AG09309 (cell line): ENCODE measurements around the gene KCTD10.

Source experiments
- DNase-seq: peaks from one replicate; pipeline ENCODE4 v3.0.0-alpha.2; 2010; ENCODE audit warnings: low read depth
- H3K4me3 ChIP-seq: 2 replicates; pipeline ENCODE4 v1.5.1; 2011; ENCODE audit warnings: mild to moderate bottlenecking, low read depth, low read length, moderate library complexity; ENCODE audit not compliant: control insufficient read depth
- CTCF ChIP-seq: IDR thresholded peaks from 2 replicates; pipeline ENCODE4 v1.5.1; 2011; ENCODE audit warnings: mild to moderate bottlenecking, low read depth, low read length, inconsistent platforms; ENCODE audit not compliant: insufficient read depth, control insufficient read depth; ENCODE audit errors: missing control alignments

KCTD10 gene

GRCh38 chr12:109467978-109468676 lies 9.0 kb downstream of the KCTD10 start:
- no peak for TF ChIP-seq CTCF
- no peak overlapping the region for H3K4me3 ChIP-seq
- DNase-seq: no peak

GRCh38 chr12:109466821-109467220 lies 10.3 kb downstream of the KCTD10 start:
- no peak overlapping the region for H3K4me3 ChIP-seq
- no peak for TF ChIP-seq CTCF
- DNase-seq: no peak

DNA sequence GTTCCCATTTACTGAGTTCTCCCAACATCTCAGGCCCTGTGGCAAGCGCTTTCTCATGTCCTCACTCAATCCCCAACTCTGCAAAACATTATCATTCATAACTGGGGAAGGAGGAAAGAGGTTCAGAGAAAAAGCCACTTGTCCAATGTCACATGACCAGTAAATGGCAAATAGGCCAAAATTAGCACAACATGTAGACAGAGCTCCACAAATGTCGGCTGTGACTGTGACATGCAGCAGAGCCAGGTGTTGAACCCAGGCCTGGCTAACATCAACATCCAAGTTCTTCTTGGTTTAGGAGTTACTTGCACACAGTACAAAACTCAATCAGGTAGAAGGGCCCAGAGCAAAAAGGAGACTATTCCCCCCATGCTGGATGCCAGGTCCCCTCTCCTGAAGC lies 10.8 kb downstream of the KCTD10 start:
- TF ChIP-seq CTCF: no peak
- no peak overlapping the region for H3K4me3 ChIP-seq
- DNase-seq: no peak

GRCh38 chr12:109464642-109465351 lies 12.3 kb downstream of the KCTD10 start:
- no peak overlapping the region for H3K4me3 ChIP-seq
- no peak for TF ChIP-seq CTCF
- DNase-seq: no peak

- no peak overlapping the region; the same call in 1 of the 2 replicates for H3K4me3 ChIP-seq
Observed at GRCh38 chr12:109463756-109464155, 13.3 kb downstream of the KCTD10 start.

More at GRCh38 chr12:109463756-109464155, 13.3 kb downstream of the KCTD10 start:
- DNase-seq: no peak
- TF ChIP-seq CTCF: no peak
